ENCODE data around the gene NAA60.

The NAA60 gene

DNA sequence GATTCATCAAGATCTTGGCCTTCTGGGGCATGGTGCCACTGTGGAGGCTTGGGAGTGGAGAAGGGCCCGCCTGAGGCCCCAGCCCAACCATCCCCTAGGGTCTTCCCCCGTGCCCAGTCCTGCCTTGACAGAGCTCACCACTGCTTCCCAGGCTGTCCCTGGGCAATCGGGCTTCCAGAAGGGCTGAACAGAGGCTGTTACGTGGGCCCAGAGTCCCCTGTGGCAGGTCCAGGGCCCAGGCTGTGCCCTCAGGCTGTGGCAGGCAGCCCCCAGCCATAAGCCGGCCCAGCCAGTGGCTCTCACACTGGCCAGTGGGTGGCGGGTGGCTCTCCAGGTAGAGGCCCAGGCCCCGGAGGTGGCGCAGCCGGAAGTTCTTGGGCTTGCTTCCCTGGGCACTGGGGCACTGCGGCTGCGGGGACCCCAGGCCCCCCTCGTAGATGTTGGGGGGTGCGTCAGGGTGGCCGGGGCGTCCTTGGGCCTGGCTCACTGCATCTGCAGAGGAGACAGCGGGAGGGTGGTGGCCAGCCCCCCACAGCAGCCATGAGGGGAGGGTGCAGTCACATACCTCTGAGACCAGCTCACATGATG is 51.0 kb downstream of the NAA60 start:
- TF ChIP-seq ZBTB7A (IDR thresholded peaks at IDR 0.05; ENCODE audit: low read depth) (no peak), TEAD4 (IDR thresholded peaks at IDR 0.05) (no peak), YY1 (IDR thresholded peaks at IDR 0.05; ENCODE audit: low read depth) (no peak), TAF1 (IDR thresholded peaks at IDR 0.05; ENCODE audit: low read depth) (no peak), EP300 (IDR thresholded peaks at IDR 0.05; ENCODE audit: borderline replicate concordance) (no peak), RAD21 (IDR thresholded peaks at IDR 0.05; ENCODE audit: low read depth) (no peak), NFIC (IDR thresholded peaks at IDR 0.05) (no peak), EGR1 (IDR thresholded peaks at IDR 0.05) (no peak)
- TF ChIP-seq, protein P1, sequence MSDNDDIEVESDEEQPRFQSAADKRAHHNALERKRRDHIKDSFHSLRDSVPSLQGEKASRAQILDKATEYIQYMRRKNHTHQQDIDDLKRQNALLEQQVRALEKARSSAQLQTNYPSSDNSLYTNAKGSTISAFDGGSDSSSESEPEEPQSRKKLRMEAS (IDR thresholded peaks at IDR 0.05), result no peak
- TF ChIP-seq, protein P2, sequence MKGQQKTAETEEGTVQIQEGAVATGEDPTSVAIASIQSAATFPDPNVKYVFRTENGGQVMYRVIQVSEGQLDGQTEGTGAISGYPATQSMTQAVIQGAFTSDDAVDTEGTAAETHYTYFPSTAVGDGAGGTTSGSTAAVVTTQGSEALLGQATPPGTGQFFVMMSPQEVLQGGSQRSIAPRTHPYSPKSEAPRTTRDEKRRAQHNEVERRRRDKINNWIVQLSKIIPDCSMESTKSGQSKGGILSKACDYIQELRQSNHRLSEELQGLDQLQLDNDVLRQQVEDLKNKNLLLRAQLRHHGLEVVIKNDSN (IDR thresholded peaks at IDR 0.05), result no peak

DNA sequence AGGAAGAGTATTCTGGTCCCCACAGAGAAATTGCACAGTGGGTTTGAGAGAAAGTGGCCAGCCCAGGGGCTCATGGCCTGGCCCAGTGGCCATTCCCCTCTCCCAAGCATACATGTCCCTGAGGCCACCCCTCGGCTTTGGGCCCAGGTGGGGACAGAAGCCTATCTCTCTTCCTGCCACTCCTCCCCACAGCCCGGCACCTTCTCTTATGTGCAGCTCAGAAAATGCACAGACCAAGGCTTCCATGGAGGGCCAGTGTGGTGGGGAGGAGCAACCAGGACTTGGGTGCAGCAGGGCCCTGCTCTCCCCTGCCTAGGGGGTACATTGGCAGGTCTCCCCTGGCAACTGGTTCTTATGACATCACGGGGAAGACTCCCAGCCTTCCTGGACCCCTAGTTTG is 51.7 kb downstream of the NAA60 start, which contains the start of gene C16orf90:
Gene C16orf90 (minus strand): TSS at position 314 of the 400 bp plus-strand sequence. CDS start 68 bp downstream, at position 246.
- no peak for TF ChIP-seq YY1 (IDR thresholded peaks at IDR 0.05; ENCODE audit: low read depth)
- TF ChIP-seq, protein P2 (IDR thresholded peaks at IDR 0.05), result no peak
- no peak for TF ChIP-seq NFIC (IDR thresholded peaks at IDR 0.05)
- TF ChIP-seq TCF12 (IDR thresholded peaks at IDR 0.05; ENCODE audit: low read depth), result no peak

DNA sequence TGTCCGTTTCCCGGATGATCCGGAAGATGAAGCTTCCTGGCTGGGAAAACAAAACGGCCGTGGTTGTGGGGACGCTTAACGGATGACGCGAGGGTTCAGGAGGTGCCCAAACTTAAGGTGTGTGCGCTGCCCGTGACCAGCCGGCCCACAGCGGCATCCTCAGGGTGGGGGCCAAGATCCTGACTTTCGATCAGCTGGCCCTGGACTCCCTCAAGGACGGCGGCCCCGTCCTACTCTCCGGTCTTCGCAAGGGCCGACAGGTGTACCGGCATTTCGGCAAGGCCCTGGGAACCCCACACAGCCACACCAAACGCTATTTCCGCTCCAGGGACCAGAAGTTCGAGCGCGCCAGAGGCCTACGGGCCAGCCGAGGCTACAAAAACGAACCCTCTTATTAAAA is 52.9 kb downstream of the NAA60 start:
- TF ChIP-seq TCF12 (IDR thresholded peaks at IDR 0.05; ENCODE audit: low read depth) (no peak), EP300 (IDR thresholded peaks at IDR 0.05; ENCODE audit: borderline replicate concordance) (no peak), EGR1 (IDR thresholded peaks at IDR 0.05) (no peak), TAF1 (IDR thresholded peaks at IDR 0.05; ENCODE audit: low read depth) (no peak), FOXM1 (IDR thresholded peaks at IDR 0.05; ENCODE audit: borderline replicate concordance, low read depth) (no peak), CEBPB (IDR thresholded peaks at IDR 0.05) (no peak), RAD21 (IDR thresholded peaks at IDR 0.05; ENCODE audit: low read depth) (no peak), CREB1 (IDR thresholded peaks at IDR 0.05; ENCODE audit: low read depth) (no peak), NFIC (IDR thresholded peaks at IDR 0.05) (no peak)
- TF ChIP-seq, protein P1 (IDR thresholded peaks at IDR 0.05), result no peak
- TF ChIP-seq, protein P3, sequence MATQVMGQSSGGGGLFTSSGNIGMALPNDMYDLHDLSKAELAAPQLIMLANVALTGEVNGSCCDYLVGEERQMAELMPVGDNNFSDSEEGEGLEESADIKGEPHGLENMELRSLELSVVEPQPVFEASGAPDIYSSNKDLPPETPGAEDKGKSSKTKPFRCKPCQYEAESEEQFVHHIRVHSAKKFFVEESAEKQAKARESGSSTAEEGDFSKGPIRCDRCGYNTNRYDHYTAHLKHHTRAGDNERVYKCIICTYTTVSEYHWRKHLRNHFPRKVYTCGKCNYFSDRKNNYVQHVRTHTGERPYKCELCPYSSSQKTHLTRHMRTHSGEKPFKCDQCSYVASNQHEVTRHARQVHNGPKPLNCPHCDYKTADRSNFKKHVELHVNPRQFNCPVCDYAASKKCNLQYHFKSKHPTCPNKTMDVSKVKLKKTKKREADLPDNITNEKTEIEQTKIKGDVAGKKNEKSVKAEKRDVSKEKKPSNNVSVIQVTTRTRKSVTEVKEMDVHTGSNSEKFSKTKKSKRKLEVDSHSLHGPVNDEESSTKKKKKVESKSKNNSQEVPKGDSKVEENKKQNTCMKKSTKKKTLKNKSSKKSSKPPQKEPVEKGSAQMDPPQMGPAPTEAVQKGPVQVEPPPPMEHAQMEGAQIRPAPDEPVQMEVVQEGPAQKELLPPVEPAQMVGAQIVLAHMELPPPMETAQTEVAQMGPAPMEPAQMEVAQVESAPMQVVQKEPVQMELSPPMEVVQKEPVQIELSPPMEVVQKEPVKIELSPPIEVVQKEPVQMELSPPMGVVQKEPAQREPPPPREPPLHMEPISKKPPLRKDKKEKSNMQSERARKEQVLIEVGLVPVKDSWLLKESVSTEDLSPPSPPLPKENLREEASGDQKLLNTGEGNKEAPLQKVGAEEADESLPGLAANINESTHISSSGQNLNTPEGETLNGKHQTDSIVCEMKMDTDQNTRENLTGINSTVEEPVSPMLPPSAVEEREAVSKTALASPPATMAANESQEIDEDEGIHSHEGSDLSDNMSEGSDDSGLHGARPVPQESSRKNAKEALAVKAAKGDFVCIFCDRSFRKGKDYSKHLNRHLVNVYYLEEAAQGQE (IDR thresholded peaks at IDR 0.05; ENCODE audit: low read depth), result no peak

DNA sequence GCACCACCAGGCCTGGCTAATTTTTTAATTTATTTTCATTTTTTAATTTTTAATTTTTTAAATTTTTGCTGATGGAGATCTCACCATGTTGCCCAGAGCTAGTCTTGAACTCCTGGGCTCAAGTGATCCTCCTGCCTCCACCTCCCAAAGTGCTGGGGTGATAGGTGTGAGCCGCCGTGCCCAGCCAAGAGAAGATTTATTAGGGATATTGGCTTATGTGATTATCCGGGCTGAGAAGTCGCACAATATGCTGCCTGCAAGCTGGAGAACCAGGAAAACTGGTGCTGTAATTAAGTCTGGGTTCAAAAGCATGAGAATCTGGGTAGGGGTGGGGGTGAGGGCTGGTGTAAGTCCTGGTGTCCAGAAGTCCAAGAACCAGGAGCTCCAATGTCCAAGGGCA is 54.3 kb downstream of the NAA60 start:
- TF ChIP-seq CEBPB (IDR thresholded peaks at IDR 0.05) (no peak), RAD21 (IDR thresholded peaks at IDR 0.05; ENCODE audit: low read depth) (no peak), EGR1 (IDR thresholded peaks at IDR 0.05) (no peak), TAF1 (IDR thresholded peaks at IDR 0.05; ENCODE audit: low read depth) (no peak), TEAD4 (IDR thresholded peaks at IDR 0.05) (no peak)
- TF ChIP-seq, protein P3 (IDR thresholded peaks at IDR 0.05; ENCODE audit: low read depth), result no peak
- TF ChIP-seq, protein P2 (IDR thresholded peaks at IDR 0.05), result no peak
- TF ChIP-seq, protein P1 (IDR thresholded peaks at IDR 0.05), result no peak

DNA sequence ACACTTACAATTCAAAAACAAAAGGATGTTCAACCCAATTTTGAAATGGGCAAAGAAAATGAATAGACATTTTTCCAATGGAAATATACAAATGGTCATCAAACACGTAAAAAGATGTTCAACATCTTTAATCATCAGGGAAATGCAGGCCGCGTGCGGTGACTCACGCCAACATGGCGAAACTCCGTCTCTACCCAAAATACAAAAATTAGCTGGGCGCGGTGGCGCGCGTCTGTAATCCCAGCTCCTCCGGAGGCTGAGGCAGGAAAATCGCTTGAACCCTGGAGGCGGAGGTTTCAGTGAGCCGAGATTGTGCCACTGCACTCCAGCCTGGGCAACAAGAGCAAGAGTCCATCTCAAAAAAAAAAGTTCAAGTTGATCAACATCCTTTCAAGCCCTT is 55.5 kb downstream of the NAA60 start:
- TF ChIP-seq, protein P2 (IDR thresholded peaks at IDR 0.05), result no peak
- TF ChIP-seq, protein P1 (IDR thresholded peaks at IDR 0.05), result no peak
- TF ChIP-seq YY1 (IDR thresholded peaks at IDR 0.05; ENCODE audit: low read depth) (no peak), ZBTB7A (IDR thresholded peaks at IDR 0.05; ENCODE audit: low read depth) (no peak), RAD21 (IDR thresholded peaks at IDR 0.05; ENCODE audit: low read depth) (no peak), EP300 (IDR thresholded peaks at IDR 0.05; ENCODE audit: borderline replicate concordance) (no peak), CREB1 (IDR thresholded peaks at IDR 0.05; ENCODE audit: low read depth) (no peak), TAF1 (IDR thresholded peaks at IDR 0.05; ENCODE audit: low read depth) (no peak), EGR1 (IDR thresholded peaks at IDR 0.05) (no peak), FOXM1 (IDR thresholded peaks at IDR 0.05; ENCODE audit: borderline replicate concordance, low read depth) (no peak), CEBPB (IDR thresholded peaks at IDR 0.05) (no peak), TCF12 (IDR thresholded peaks at IDR 0.05; ENCODE audit: low read depth) (no peak), TEAD4 (IDR thresholded peaks at IDR 0.05) (no peak), NFIC (IDR thresholded peaks at IDR 0.05) (no peak)
- TF ChIP-seq, protein P3 (IDR thresholded peaks at IDR 0.05; ENCODE audit: low read depth), result no peak
